K562 (cell line): ENCODE measurements around the gene CYLC2. TPM values are rescaled to one million over a fixed set of nuclear protein-coding genes. Genes with fewer than 3 reads are reported as not detected.
A peak's percentile ranks its signal among the peaks of the same experiment; 100 is the strongest.

Experiments
- ATAC-seq: fragments of 200-7000 bp; cut with Tn5 transposase; 3 replicates; pipeline ENCODE4 v1.9.1; 2020; ENCODE audit warnings: moderate library complexity
- BruUV-seq: library from RNA; stranded (reverse); fragments of 400-500 nt; replicated peaks from 2 replicates; lab custom pipeline; 2021; lab: Mats Ljungman, UMichigan
- CTCF ChIA-PET: fragments of 300-600 bp; formaldehyde crosslinking; extraction: SDS; loops from one replicate; lab custom pipeline; 2021; ENCODE audit warnings: low intra/inter-chr PET ratio; lab: Yijun Ruan, JAX
- POLR2A ChIA-PET: fragments of 300-600, 350-650 bp; sonication (Branson Sonifier 250); formaldehyde crosslinking; extraction: SDS; loops from one replicate; lab custom pipeline; 2021; ENCODE audit warnings: antibody characterized with exemption, inconsistent platforms; lab: Yijun Ruan, JAX
- DNase-seq, 4 experiments: peaks; one replicate each; pipeline versions ENCODE4 v3.0.0 to v3.0.0-alpha.2; 2011 to 2018; ENCODE audit warnings: low spot score in 3 of 4, mixed read lengths in 3 of 4; ENCODE audit errors: extremely low read depth in 1 of 4
- FAIRE-seq: peaks from 2 replicates; lab custom pipeline; 2011; peaks lifted over from hg19 to GRCh38; lab: Jason Lieb, UNC
- H2AFZ ChIP-seq: 2 replicates; pipeline ENCODE4 v1.6.0; 2011; ENCODE audit warnings: low read depth, low read length, control low read depth, inconsistent platforms
- H3K27ac ChIP-seq: fragments of 200-600 bp; 3 replicates; pipeline ENCODE4 v1.8.0; 2011; ENCODE audit warnings: low read depth, mild to moderate bottlenecking, control low read depth, inconsistent platforms, low read length, moderate library complexity, mixed read lengths; ENCODE audit errors: extremely low read depth
- H3K27me3 ChIP-seq, 2 experiments: fragments of 300-600 bp in 1 of 2; 2 replicates in 1 of 2; 3 replicates in 1 of 2; pipeline versions ENCODE4 v1.6.0 to v1.8.0; 2011; ENCODE audit warnings: inconsistent platforms in 2 of 2, low read length in 2 of 2, mild to moderate bottlenecking in 1 of 2, mixed read lengths in 1 of 2, moderate library complexity in 1 of 2; ENCODE audit not compliant: control insufficient read depth in 2 of 2, insufficient read depth in 2 of 2
- H3K36me3 ChIP-seq: fragments of 300-600 bp; 3 replicates; pipeline ENCODE4 v1.8.0; 2011; ENCODE audit warnings: mild to moderate bottlenecking, low read length, inconsistent platforms; ENCODE audit not compliant: control insufficient read depth, insufficient read depth
- H3K4me1 ChIP-seq, 2 experiments: fragments of 200-600 bp in 1 of 2; replicated peaks in 1 of 2; 2 replicates in 1 of 2; 3 replicates in 1 of 2; pipeline versions ENCODE4 v1.5.1 to v1.8.0; 2011; ENCODE audit warnings: inconsistent platforms in 2 of 2, low read length in 2 of 2, mild to moderate bottlenecking in 1 of 2, mixed read lengths in 1 of 2, moderate library complexity in 1 of 2; ENCODE audit not compliant: control insufficient read depth in 2 of 2, insufficient read depth in 2 of 2
- H3K4me2 ChIP-seq: 2 replicates; pipeline ENCODE4 v1.6.1; 2011; ENCODE audit warnings: low read length, control low read depth, inconsistent platforms, mixed read lengths; ENCODE audit not compliant: insufficient read depth
- H3K4me3 ChIP-seq: fragments of 200-600 bp; sonication (generic), shearing (Covaris generic); 2 replicates; pipeline ENCODE4 v1.5.1; 2016; ENCODE audit warnings: control low read depth, inconsistent platforms
- H3K79me2 ChIP-seq: fragments of 200-600 bp; 3 replicates; pipeline ENCODE4 v1.8.0; 2011; ENCODE audit warnings: low read length, inconsistent platforms; ENCODE audit not compliant: control insufficient read depth, insufficient read depth
- H3K9ac ChIP-seq, 2 experiments: 2 replicates each; pipeline versions ENCODE4 v1.6.0 to v1.6.1; 2011; ENCODE audit warnings: low read depth in 2 of 2, low read length in 2 of 2, control low read depth in 1 of 2, inconsistent platforms in 1 of 2, mild to moderate bottlenecking in 1 of 2, mixed read lengths in 1 of 2; ENCODE audit not compliant: insufficient read depth in 1 of 2
- H3K9me1 ChIP-seq: one replicate; pipeline ENCODE4 v1.6.0; 2011; ENCODE audit warnings: inconsistent platforms, mild to moderate bottlenecking, low read length, moderate library complexity; ENCODE audit not compliant: control insufficient read depth, insufficient read depth
- H3K9me3 ChIP-seq: replicated peaks from 2 replicates; pipeline ENCODE4 v1.5.1; 2011; ENCODE audit warnings: low read depth, low read length, inconsistent platforms; ENCODE audit not compliant: control insufficient read depth, insufficient read depth
- H4K20me1 ChIP-seq: replicated peaks from 2 replicates; pipeline ENCODE4 v1.6.1; 2011; ENCODE audit warnings: low read length, inconsistent platforms, mixed read lengths; ENCODE audit not compliant: control insufficient read depth, insufficient read depth
- ATF7 ChIP-seq: fragments of 450-650 bp; IDR thresholded peaks from 2 replicates; pipeline ENCODE4 v1.7.1; 2014; ENCODE audit warnings: mild to moderate bottlenecking, moderate library complexity
- CHCHD3 ChIP-seq: fragments of 250-450 bp; sonication (Bioruptor Pico); IDR thresholded peaks from 2 replicates; pipeline ENCODE4 v2.1.2; 2022; ENCODE audit warnings: mild to moderate bottlenecking
- KAT7 ChIP-seq: sonication (generic); formaldehyde crosslinking; IDR thresholded peaks from 2 replicates; pipeline ENCODE4 v1.8.0; 2022; ENCODE audit warnings: missing genetic modification reagents, mild to moderate bottlenecking, borderline replicate concordance
- KDM1A ChIP-seq, 2 experiments: fragments of 450-650 bp; IDR thresholded peaks; 2 replicates each; pipeline ENCODE4 v1.6.1; 2016; ENCODE audit warnings: mild to moderate bottlenecking in 2 of 2
- MCM5 ChIP-seq: fragments of 450-650 bp; IDR thresholded peaks from 2 replicates; pipeline ENCODE4 v1.6.1; 2016; ENCODE audit warnings: low read depth
- MTA3 ChIP-seq: fragments of 450-650 bp; formaldehyde crosslinking; IDR thresholded peaks from 2 replicates; pipeline ENCODE4 v1.6.1; 2017; ENCODE audit warnings: mild to moderate bottlenecking, borderline replicate concordance
- NFYB ChIP-seq: IDR thresholded peaks from 2 replicates; pipeline ENCODE4 v1.6.1; 2011; ENCODE audit warnings: mild to moderate bottlenecking, moderate library complexity; ENCODE audit not compliant: insufficient read length; ENCODE audit errors: extremely low read depth
- PML ChIP-seq: IDR thresholded peaks from 2 replicates; pipeline ENCODE4 v1.6.1; 2012; ENCODE audit warnings: low read length, inconsistent platforms
- POLR3G ChIP-seq: IDR thresholded peaks from 2 replicates; pipeline ENCODE4 v1.6.1; 2011; ENCODE audit not compliant: insufficient read length, insufficient replicate concordance; ENCODE audit errors: extremely low read depth
- SREBF1 ChIP-seq: fragments of 150-350 bp; IDR thresholded peaks from 2 replicates; pipeline ENCODE4 v1.6.1; 2014; ENCODE audit warnings: antibody characterized with exemption, low read depth, low read length, borderline replicate concordance
- WGBS: fragments of 100-300 bp; shearing (Covaris generic); methylation state at CpG from one replicate; pipeline ENCODE4 v1.1.6; 2016; ENCODE audit warnings: low coverage, mixed read lengths; ENCODE audit not compliant: insufficient coverage; ENCODE audit errors: missing lambda C conversion rate; 5-methylcytosine and 5-hydroxymethylcytosine counted together
- in situ Hi-C: fragments of 300-500 bp; cut with MboI; formaldehyde crosslinking; loops from 4 replicates; pipeline ENCODE4 v1.15.0; 2018; ENCODE audit warnings: inconsistent platforms, mixed read lengths
- intact Hi-C: fragments of 100-400 bp; cut with micrococcal nuclease; formaldehyde crosslinking; loops from 2 replicates; pipeline ENCODE4 v1.14.2; 2022
- polyA plus RNA-seq, 8 experiments: library from polyadenylated mRNA; depleted of rRNA in 4 of 8; stranded (reverse) in 5 of 8; unstranded in 3 of 8; fragments of >200 nt; fragmentation: Nextera tagmentation in 2 of 8; fragmentation: Illumina TruSeq in 1 of 8; extraction: Ambion mirVana in 2 of 8; extraction: Trizol in 1 of 8; gene quantifications; 2 replicates each; pipeline versions ENCODE4 v1.2.1 to v1.2.3, GENCODE V29; 2011 to 2014; ENCODE audit warnings: inconsistent platforms in 1 of 8, missing spikeins in 1 of 8
- total RNA-seq, 7 experiments: library from RNA; depleted of rRNA in 6 of 7; stranded (reverse); fragments of >200 nt in 6 of 7; fragmentation: Illumina TruSeq in 2 of 7; extraction: Trizol in 2 of 7; gene quantifications; 2 replicates each; pipeline versions ENCODE4 v1.2.1 to v1.2.3, GENCODE V29; 2011 to 2021; ENCODE audit warnings: low replicate concordance in 1 of 7
- TF ChIP-seq, protein P1 (sequence below): fragments of 450-650 bp; IDR thresholded peaks from 2 replicates; pipeline ENCODE4 v1.6.1; 2016
- TF ChIP-seq, protein P2 (sequence below): fragments of 450-650 bp; formaldehyde crosslinking; IDR thresholded peaks from 2 replicates; pipeline ENCODE4 v1.4.0; 2020; ENCODE audit warnings: mild to moderate bottlenecking, mixed read lengths

The CYLC2 gene
- total and polyA plus RNA-seq, 9 of the 15 experiments (the other 6 are each of a cell fraction or from before 2014, with no cell fraction given) = not detected

GRCh38 chr9:102967979-102968378, 27.2 kb upstream of the CYLC2 start (continued):
- TF ChIP-seq, protein P1, sequence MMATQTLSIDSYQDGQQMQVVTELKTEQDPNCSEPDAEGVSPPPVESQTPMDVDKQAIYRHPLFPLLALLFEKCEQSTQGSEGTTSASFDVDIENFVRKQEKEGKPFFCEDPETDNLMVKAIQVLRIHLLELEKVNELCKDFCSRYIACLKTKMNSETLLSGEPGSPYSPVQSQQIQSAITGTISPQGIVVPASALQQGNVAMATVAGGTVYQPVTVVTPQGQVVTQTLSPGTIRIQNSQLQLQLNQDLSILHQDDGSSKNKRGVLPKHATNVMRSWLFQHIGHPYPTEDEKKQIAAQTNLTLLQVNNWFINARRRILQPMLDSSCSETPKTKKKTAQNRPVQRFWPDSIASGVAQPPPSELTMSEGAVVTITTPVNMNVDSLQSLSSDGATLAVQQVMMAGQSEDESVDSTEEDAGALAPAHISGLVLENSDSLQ = no peak
- TF ChIP-seq POLR3G (no peak), SREBF1 (no peak), ATF7 (no peak), CHCHD3 (no peak), PML (no peak)

DNA sequence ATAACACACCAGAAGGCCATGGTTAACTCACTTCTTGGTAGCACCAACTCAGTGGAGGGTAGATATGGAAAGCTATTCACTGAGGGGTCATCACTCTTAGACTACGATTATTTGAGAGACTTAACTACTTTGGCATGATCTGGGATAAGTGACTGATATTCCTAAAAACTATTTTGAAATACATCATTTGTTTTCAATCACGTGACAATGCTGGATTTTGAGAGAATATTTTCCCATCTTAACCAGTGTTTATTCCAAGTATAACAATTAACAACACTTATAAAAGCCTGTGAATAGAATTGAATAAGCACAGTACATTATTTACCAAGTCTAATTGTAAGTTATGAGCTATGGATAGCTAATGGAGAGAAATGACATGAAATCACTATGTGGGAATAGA, 22.4 kb upstream of the CYLC2 start:
- Histone ChIP-seq H3K4me1 (no peaks in the 10 kb centered on the region), H4K20me1 (no peaks in the 10 kb centered on the region), H3K27me3 (no peaks in the 10 kb centered on the region), H2AFZ (no peak overlapping the region), H3K9me1 (no peaks in the 10 kb centered on the region), H3K79me2 (no peaks in the 10 kb centered on the region), H3K27ac (no peak overlapping the region), H3K36me3 (no peaks in the 10 kb centered on the region), H3K4me2 (no peak overlapping the region), H3K9me3 (0 out of 2 replicates have a peak, but pooled peaks cover 3% of the 10 kb centered on the region), H3K9ac (no peak overlapping the region), H3K4me3 (no peak overlapping the region)
- DNase-seq (no peak), ATAC-seq (no peak), FAIRE-seq (no peak)
- TF ChIP-seq MCM5 (no peak), KDM1A (IDR thresholded peaks at IDR 0.05) (no peak), KAT7 (CRISPR knock-in tag) (no peak), MTA3 (no peak), NFYB (no peak)
- TF ChIP-seq, protein P2, sequence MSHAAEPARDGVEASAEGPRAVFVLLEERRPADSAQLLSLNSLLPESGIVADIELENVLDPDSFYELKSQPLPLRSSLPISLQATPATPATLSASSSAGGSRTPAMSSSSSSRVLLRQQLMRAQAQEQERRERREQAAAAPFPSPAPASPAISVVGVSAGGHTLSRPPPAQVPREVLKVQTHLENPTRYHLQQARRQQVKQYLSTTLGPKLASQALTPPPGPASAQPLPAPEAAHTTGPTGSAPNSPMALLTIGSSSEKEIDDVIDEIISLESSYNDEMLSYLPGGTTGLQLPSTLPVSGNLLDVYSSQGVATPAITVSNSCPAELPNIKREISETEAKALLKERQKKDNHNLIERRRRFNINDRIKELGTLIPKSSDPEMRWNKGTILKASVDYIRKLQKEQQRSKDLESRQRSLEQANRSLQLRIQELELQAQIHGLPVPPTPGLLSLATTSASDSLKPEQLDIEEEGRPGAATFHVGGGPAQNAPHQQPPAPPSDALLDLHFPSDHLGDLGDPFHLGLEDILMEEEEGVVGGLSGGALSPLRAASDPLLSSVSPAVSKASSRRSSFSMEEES = peak; percentile 87
- ChIA-PET POLR2A (no interaction called here), CTCF (no interaction called here)
- 0% methylated on average over 2 of the region's 2 CpGs for WGBS
- no TSS peak for BruUV-seq
- in situ Hi-C loops (no loop called here), intact Hi-C loops (no loop called here)
